GM18508 (cell line): Measurements from ENCODE around the gene TENM3.
"Not testable (repeated sequence)": the region's sequence is repeated elsewhere in the genome, so short reads cannot be mapped to it uniquely, and the experiment has no call there.

Experiments used
- ATAC-seq: cut with Tn5 transposase; IDR thresholded peaks from one replicate; pipeline ENCODE4 v1.9.1; 2021; ENCODE audit warnings: moderate number of reproducible peaks; ENCODE audit not compliant: insufficient read depth, unreplicated experiment

Gene TENM3

DNA sequence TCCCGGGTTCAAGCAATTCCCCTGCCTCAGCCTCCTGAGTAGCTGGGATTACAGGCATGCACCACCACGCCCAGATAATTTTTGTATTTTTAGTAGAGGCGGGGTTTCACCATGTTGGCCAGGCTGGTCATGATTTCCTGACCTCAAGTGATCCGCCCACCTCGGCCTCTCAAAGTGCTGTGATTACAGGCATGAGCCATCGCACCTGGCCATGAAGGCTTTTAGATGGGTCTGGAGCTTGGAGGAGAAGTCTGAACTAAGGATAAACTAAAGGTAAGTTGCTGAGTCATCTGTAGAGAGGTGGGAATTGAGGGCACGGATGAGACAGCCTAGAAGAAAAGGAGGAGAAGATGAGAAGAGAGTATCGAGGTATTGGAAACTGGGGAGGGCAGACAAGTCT is at the start of gene TENM3:
Gene TENM3, plus strand, starts transcription at position 199 of the 400 bp plus-strand sequence. CDS start 80,619 bp downstream, outside the sequence.
- not testable (repeated sequence) for ATAC-seq

DNA sequence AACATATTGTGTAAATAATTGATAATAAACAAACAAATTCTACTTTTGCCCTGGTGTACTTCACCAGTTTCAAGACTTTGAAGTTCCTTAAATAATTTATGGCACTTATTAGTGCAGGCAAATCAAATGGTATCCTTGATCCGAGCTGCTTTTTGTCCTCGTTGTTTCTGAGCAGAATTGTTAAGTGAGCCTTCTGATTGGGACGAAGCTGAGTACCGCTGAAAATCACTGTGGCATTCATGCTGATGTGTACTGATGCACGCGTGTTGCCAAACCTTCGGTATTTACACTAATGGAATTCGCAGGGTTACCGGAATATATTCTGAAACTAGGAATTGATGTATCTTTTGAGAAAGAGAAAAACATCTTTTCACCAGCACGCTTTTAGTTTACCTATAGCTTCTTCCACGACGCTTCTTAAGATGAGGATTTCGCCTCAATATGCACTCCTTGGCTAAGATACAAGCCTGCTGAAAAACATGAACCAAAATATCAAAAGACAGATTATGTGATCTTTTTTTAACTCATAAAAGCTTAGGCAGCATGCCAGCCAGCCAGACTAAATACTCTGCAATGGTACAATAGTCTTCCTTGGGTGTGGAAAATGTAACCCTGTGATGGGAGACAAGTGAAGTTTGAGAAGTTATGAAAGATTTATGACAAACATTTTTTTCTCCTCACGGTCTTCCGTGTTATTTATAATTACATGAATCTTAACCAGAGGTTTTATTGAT is 48.9 kb upstream of the TENM3 start:
- ATAC-seq: no peak

DNA sequence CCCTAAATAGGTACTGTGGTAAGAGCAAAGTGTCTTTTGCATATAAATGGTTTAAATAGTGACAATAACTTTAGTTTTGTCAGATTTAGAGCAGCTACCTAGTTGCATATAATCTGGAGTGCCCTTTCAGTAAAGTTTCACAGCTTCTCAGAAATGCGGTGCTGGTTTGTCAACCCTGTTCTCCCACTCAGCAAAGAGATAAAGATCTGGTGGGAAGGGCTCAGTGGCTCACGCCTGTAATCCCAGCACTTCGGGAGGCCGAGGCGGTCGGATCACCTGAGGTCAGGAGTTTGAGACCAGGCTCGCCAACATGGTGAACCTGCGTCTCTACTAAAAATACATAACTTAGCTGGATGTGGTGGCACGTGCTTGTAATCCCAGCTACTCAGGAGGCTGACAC is 45.6 kb upstream of the TENM3 start:
- no peak for ATAC-seq

DNA sequence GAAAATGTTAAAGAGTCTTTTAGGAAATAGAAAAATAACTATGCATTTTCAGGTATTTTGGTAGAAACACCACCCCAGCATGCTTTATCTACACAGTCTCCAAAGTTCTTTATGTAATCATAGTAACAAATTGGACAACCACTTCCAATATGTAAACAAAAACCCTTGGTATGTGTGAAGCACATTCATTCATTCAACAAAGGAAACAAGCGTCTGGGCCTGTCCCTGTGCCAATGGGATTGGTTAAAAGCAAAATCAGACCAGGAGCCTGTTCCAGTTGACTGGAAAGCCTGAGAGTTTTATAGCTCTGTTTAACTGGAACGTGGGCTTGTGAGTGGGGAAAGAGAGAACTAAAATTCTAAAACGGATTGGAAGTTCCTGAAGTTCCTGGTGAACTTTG is 41.3 kb upstream of the TENM3 start:
- ATAC-seq: no peak

DNA sequence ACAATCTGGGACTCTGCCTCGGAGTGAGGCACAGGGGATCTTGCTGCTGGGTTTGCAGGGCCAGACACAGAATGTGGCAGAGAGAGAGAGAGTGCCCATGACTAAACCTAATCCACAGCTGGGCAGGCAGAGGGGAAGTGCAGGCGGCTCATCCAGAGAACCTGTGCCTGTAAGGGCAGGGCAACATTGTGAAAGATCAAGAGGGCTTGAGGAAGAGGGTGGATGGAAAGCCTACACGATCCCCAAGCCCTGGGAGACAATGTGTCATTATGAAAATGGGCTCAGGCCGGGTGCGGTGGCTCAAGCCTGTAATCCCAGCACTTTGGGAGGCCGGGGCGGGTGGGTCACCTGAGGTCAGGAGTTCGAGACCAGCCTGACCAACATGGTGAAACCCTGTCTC is 40.6 kb upstream of the TENM3 start:
- ATAC-seq: no peak

DNA sequence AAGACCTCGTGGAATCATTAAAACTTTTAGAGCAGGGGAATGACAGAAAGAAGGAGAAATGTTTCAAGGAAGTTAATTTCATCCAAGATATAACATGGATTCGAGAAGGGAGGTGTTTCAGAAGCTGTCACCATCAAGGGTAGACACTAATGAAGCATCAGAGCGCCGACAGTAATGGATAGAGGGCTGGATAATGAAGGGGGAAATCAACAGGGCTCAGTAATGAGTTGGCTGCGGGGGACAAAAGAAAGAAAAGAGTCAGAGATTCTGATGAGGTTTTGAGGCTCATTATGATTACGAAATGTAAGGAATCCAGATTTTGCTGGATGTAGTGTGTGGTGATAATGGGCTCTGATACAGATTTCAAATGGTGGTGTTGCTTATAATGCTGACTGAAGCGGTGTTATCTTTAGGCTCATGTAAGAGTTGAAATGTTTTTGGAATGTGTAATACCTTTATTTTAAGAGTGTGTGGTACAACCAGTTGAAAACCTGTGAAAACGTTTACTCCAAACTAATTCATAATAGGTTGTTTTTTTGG is 39.3 kb upstream of the TENM3 start:
- ATAC-seq: no peak

DNA sequence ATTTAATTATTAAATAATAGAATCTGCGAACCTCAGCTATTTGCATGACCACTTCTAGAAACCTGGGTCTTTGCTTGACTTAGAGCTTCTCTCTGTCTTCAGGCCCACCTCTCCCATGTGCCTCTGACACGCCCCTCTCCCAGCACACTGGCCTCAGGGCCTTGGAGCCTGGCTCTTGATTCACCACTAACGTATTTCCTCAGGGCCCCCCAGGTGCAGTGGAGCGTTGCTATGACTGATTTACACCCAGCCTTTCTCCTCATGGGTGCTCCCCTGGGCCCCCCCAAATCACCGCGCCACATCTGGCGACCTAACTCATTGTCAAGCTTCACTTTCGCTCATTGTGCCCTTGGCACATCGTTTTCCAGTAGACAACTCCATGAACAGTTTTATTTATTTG is 37.9 kb upstream of the TENM3 start:
- ATAC-seq: no peak

DNA sequence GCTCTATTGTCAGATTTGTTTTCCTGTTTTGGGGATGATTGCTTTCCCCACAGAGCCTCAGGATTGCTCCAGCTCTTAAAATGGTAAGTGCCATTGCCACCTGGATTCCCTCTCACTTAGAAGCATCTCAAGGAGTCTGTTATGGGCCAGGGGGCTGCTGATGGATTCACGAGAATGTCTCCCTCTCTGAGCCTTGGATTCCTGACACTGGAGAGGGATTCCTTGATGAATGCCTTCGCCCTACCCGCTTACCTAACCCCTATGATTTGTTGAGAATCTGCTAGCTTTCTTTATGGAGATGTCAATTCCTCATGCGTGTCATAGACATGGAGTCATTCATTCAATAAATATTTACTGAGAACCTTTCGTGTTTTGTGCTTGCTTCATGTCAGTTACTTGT is 36.9 kb upstream of the TENM3 start:
- ATAC-seq: no peak

DNA sequence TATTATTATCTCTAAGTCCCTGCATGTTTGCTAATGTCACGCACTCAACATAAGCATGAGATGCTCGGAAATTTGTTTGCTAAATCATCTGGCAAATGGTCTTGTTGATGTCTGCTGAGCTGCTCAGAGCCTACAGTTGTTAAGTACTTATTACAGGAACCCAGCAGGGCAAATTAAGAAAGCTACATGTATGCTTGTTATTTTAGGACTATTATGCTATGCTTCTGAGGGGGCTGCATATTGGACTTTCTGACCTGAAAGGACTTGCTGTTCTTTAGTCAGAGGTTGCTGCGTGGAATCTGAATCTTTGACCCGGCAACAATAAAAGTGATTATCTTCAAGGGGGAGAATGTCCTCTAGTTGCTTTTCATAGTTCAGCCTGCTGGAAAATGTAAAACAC is 36.3 kb upstream of the TENM3 start:
- ATAC-seq: no peak

DNA sequence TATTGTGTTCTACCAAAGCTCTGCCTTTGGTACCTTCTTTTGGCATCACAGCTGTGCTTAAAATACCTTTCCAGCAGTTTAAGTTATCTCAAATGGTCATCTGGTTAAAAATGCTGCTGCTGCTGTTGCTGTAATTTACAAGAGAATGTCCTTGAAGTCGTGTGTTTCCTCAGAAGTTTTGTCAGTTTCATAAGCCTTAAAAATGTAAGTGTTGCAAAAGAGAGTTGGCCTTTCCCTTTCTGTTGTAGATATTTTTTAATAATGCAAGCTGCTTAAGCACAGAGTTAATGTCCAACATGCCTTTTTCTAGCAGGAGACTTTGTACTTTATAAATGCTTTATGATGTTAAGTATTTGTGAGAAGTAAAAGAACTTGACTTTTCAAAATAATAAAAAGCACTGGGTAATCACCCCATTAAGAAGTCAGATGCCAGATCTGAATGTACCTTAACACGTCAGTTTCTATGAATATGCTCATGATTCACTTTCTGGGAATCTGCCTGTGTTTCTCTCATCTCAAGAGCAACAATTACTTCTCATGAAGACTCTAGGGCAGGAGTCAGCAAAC is 35.3 kb upstream of the TENM3 start:
- ATAC-seq: no peak

DNA sequence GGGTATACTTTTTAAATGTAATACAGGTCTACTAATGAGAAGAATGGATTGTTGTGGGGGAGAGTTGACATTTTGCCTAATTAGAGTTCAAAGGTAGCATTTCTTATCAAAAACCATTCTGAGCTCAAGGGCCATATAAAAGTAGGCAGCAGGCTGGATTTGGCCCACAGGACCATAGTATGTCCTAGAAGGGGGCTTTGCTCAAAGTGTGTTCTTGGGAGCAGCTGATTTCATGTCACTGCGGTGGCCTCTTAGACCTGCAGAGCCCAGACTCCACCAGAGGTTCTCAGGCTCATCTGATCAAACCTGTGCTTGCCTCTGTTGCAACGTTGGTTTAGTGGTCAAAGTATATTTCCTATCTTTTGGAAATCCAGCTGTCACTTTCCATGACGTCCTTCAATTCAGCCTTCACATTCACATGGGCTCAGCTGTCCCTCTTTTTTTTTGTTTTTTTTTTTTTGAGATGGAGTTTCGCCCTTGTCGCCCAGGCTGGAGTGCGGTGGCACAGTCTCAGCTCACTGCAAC is 34.6 kb upstream of the TENM3 start:
- no peak for ATAC-seq

DNA sequence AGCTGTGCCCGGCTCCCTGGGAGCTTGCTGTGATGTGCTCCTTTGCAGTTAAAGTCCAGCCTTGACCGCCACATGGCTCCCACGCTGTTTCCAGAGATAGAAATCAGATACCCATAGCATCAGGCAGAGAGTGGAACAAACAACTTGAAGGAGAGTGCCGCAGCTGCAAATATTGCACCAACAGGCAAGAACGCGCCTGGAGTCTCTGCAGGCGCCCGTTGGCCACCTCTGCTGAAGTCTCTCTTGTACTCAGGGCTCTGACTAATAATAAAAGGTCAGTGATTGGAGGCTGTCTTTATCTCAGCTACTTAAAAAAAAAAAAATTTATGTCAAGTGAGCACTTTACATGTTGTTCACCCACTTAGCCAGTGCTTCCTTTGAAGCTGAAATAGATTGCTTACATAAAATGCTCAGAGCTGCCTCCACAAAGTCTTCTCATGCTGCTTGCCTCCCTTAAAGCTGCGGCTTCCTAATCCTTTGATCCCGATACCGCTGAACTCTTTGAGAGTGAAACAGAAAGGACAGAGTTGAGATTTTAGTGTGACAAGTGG is 30.9 kb upstream of the TENM3 start:
- no peak for ATAC-seq

DNA sequence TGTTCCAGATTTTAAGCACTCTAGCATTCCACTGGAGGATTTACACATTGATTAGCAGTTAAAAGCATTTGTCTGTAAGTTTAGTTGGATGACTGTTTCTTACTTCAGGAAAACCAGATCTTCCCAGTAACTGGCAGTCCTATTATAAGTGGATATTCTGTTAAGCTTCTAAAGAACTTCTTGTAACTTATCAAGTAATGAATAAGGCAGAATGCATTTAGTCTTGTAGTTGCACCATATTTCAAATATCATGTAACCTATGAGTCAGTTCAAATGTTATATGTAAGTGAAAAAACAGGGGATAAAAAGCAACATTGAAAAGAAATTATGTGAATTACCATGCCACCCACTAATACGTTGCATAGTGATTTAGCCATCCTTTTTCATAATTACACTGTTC is 30.2 kb upstream of the TENM3 start:
- no peak for ATAC-seq

DNA sequence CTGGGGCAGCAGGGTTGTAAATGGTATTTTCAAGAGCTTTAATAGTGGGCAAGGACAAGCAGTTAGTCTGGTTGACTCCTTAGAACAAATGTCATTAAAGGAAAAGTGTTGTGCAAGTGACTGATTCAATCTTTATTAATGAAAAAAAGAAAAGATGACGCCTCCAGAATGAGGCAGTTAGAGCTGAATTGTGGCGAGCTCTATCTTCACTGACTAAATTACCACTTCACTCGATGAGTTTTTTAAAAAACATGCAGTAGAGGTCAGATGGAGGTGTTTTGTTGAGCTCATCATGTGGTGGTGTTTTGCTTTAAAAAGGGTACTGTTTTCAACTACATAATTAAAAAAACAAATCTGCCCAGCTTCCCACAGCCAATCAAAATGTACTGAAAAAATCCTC is 28.1 kb upstream of the TENM3 start:
- ATAC-seq: no peak

DNA sequence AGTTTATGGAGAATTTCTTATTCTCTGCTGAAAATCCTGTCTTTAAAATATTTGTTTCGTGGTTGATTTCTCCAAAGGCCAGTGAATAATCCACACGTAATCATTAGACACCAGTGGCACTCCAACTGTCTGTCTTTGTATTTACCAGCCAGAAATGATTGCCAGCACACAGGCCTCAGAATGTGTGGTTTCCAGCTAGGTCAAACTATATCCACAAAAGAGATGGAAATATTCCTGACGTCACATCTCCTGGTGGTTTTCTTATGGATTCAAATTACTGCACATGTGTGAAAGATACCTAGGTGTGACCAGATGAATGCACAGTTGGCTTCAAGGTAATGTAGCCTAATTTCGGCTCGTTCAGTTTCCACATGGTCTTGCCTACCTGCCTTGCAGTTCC is 27.2 kb upstream of the TENM3 start:
- no peak for ATAC-seq

DNA sequence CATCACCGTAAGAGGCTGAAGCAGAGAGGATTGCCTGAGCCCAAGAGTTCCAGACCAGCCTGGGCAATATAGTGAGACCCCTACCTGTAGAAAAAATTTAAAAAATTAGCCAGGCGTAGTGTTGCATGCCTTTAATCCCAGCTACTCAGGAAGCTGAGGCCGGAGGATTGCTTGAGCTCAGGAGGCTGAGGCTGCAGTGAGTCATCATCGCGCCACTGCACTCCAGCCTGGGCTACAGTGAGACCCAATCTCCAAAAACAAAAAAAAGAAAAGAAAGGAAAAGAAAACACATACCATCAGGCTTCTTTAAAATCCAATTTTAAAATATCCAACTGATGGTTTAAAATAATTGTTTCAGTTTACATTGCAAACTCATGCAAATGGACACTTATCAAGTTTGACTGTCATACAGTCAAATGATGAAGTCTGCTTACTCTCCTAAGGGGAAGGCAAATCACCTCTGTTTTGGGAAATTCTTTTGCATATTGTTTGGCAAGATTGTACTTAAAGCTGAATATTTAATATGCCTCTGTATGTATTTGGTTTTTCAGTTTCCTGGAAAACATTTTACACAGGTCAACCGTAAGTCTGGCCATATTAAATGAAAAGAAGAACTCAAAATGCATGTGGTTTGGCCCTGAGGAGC is 23.7 kb upstream of the TENM3 start:
- no peak for ATAC-seq

DNA sequence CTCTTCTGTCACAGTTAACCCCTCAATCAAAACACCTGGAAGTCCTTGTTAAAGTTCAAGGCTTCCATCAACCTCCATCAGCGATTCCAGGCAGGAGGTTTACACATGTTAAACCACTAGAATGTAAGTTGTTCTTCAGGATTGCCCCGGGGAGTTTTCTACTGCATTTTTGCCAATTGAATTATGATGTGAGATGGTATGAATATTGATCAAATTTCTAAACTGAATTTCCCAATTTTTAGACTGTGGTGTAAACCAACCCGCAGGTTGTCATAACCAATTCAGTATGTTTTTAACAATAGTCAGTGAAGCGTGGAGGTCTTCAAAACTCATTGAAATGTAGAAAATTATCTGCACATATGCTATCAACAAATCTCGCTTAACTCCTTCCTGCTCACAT is 21.2 kb upstream of the TENM3 start:
- ATAC-seq: no peak

DNA sequence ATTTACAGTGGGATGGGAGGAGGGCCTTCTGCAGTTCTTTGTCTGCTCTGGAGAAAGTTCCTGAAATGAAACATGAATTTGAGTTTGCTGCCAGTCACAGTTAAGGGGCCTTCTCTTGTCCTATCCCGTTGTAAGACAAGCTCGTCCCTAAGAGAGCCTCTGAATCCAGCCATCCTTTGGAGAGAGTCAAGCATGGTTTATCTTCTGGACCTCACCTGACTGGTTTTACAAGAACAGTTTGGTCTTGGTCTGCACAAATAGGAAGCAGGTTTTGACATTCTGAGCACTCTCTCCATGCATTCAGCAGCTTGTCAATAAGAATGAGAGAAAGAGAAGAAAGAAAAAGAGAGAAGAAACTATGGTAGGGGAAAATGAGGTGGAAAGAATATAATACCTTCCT is 20.4 kb upstream of the TENM3 start:
- no peak for ATAC-seq

DNA sequence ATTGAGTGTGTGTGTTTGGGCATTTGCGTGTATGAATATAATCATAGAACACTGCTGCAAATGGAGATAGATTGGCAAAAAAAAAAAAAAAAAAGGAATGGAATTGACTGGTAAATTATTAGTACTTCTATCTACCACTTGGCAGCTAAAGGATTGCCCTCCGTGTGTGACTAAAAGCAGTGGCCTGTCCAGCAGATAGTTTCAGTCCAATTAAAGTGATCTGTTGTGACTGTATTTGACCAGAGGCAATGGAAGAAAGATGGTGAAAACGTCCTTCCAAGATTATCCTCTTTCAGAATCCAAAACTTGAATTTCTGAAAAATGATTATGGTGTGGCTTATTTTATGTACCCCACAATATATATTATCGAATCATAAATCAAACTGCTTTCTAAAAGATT is 19.5 kb upstream of the TENM3 start:
- ATAC-seq: no peak

DNA sequence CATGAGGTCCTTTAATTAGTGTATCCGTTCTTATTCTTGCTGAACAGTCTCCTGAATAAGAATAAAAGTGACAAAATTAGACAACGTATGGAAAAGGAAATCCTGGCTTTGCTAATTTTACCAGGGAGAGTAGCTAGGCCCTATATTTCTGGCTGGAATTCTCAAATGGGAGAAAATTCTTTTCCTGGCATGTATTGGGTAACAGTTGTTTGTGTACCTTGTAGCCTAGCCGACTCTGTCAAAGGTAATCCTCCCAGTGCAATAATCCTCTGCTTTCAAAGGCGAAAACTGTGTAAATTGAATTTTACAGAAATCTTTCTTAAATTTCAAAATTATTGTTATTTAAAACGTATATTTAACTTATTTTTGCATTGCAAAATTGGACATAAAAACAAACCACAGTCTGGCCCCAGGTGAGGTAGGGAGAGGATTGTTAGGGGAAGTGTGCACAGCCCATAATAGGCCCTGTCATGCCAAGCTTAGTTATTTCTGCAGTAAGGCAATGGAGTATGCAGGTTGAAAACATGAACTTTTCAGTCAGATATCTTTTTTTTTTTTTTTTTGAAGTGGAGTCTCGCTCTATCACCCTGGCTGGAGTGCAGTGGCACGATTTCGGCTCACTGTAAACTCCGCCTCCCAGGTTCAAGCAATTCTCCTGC is 18.9 kb upstream of the TENM3 start:
- ATAC-seq: no peak
